ENCODE results near the gene CLDN34.

- TF ChIP-seq POLR2A (IDR thresholded peaks at IDR 0.05), result no peak
- TF ChIP-seq, protein P1, sequence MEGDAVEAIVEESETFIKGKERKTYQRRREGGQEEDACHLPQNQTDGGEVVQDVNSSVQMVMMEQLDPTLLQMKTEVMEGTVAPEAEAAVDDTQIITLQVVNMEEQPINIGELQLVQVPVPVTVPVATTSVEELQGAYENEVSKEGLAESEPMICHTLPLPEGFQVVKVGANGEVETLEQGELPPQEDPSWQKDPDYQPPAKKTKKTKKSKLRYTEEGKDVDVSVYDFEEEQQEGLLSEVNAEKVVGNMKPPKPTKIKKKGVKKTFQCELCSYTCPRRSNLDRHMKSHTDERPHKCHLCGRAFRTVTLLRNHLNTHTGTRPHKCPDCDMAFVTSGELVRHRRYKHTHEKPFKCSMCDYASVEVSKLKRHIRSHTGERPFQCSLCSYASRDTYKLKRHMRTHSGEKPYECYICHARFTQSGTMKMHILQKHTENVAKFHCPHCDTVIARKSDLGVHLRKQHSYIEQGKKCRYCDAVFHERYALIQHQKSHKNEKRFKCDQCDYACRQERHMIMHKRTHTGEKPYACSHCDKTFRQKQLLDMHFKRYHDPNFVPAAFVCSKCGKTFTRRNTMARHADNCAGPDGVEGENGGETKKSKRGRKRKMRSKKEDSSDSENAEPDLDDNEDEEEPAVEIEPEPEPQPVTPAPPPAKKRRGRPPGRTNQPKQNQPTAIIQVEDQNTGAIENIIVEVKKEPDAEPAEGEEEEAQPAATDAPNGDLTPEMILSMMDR (IDR thresholded peaks at IDR 0.05), result no peak
Observed at GRCh38 chrX:9980401-9980800, 13.2 kb downstream of the CLDN34 start.
